Measurements from ENCODE around the gene GAD1. TPM values are rescaled to one million over a fixed set of nuclear protein-coding genes. Genes with fewer than 3 reads are reported as not detected.

Gene GAD1
- total RNA-seq (not detected), polyA plus RNA-seq (0.02 TPM)
- long read RNA-seq, donor 1: 0 reads
- long read RNA-seq, donor 2: 0 reads
- long read RNA-seq, donor 3: 0 reads
- long read RNA-seq, donor 4: 0 reads

GRCh38 chr2:170816504-170817092, at the start of gene GAD1:
Gene GAD1, plus strand, starts transcription at chr2:170816887. Its CDS starts 1,705 bp downstream, at chr2:170818592.
- under 1% methylated on average over 49 of the region's 49 CpGs for WGBS

GRCh38 chr2:170770008-170770605, 46.6 kb upstream of the GAD1 start, which contains the start of gene ERICH2:
Gene ERICH2, plus strand, starts transcription at chr2:170770378. Its CDS starts 304 bp downstream, at chr2:170770682.
- intact Hi-C loops (cut with DNase I): no loop called here
- Histone ChIP-seq H3K4me3 (ENCODE audit: low read length) (peak within 1 kb of the TSS; percentile 94), H3K9me3 (ENCODE audit: control insufficient read depth, low read length) (no peaks in the 10 kb centered on the region), H3K27me3 (ENCODE audit: control insufficient read depth, insufficient read depth) (no peaks in the 10 kb centered on the region), H3K4me1 (ENCODE audit: control insufficient read depth, insufficient read depth, low read length) (no peaks in the 10 kb centered on the region), H3K27ac (ENCODE audit: low read length) (peak within 1 kb of the TSS; percentile 6)
- peak; percentile 40 to 78 (median 69) for DNase-seq
- 4% methylated on average over 13 of the region's 13 CpGs for WGBS
- peak; percentile 80 to 82 for ATAC-seq

More at GRCh38 chr2:170816504-170817092, at the start of gene GAD1:
- H3K9me3 ChIP-seq (ENCODE audit: control insufficient read depth, low read length): no peaks in the 10 kb centered on the region
- peak within 1 kb of the TSS; percentile 42 for H3K4me3 ChIP-seq (ENCODE audit: low read length)
- intact Hi-C loops (cut with DNase I): loop anchor here (5.0 to 10.0 kb wide), 5 partner anchors 322 to 582 kb away; no protein-coding TSS in a partner anchor
- no peak within 1 kb of the TSS for H3K27ac ChIP-seq (ENCODE audit: low read length)
- peak in 2 of 3 donors; percentile 65 to 85 for DNase-seq
- H3K27me3 ChIP-seq (ENCODE audit: control insufficient read depth, insufficient read depth): no peaks in the 10 kb centered on the region
- peaks cover 2% of the 10 kb centered on the region for H3K4me1 ChIP-seq (ENCODE audit: control insufficient read depth, insufficient read depth, low read length)
- ATAC-seq: peak; percentile 58 to 64

GRCh38 chr2:170770606-170771420, 45.9 kb upstream of the GAD1 start:
- Histone ChIP-seq H3K4me1 (ENCODE audit: control insufficient read depth, insufficient read depth, low read length) (no peaks in the 10 kb centered on the region), H3K27me3 (ENCODE audit: control insufficient read depth, insufficient read depth) (no peaks in the 10 kb centered on the region), H3K9me3 (ENCODE audit: control insufficient read depth, low read length) (no peaks in the 10 kb centered on the region), H3K27ac (ENCODE audit: low read length) (peak overlapping the region; percentile 6), H3K4me3 (ENCODE audit: low read length) (peak overlapping the region; percentile 94)
- 2% methylated on average over 82 of the region's 82 CpGs for WGBS
- peak; percentile 77 to 91 (median 91) for DNase-seq
- intact Hi-C loops (cut with DNase I): no loop called here
- peak; percentile 98 to 99 for ATAC-seq

- H3K4me3 ChIP-seq (ENCODE audit: low read length): peak overlapping the region; percentile 94
- H3K4me1 ChIP-seq (ENCODE audit: control insufficient read depth, insufficient read depth, low read length): no peaks in the 10 kb centered on the region
- no peak overlapping the region for H3K27ac ChIP-seq (ENCODE audit: low read length)
- no peaks in the 10 kb centered on the region for H3K9me3 ChIP-seq (ENCODE audit: control insufficient read depth, low read length)
- WGBS: 9% methylated on average over 15 of the region's 15 CpGs
- no peak for ATAC-seq
- DNase-seq: no peak
- intact Hi-C loops (cut with DNase I): no loop called here
- H3K27me3 ChIP-seq (ENCODE audit: control insufficient read depth, insufficient read depth): no peaks in the 10 kb centered on the region
These were observed 45.2 kb upstream of the GAD1 start for GRCh38 chr2:170771421-170771937.

- no peaks in the 10 kb centered on the region for H3K4me1 ChIP-seq (ENCODE audit: control insufficient read depth, insufficient read depth, low read length)
- H3K27ac ChIP-seq (ENCODE audit: low read length): no peak overlapping the region
- ATAC-seq: no peak
- H3K9me3 ChIP-seq (ENCODE audit: control insufficient read depth, low read length): no peaks in the 10 kb centered on the region
- no peaks in the 10 kb centered on the region for H3K27me3 ChIP-seq (ENCODE audit: control insufficient read depth, insufficient read depth)
- no peak overlapping the region for H3K4me3 ChIP-seq (ENCODE audit: low read length)
- DNase-seq: no peak
- intact Hi-C loops (cut with DNase I): no loop called here
These were observed 44.4 kb upstream of the GAD1 start for GRCh38 chr2:170772295-170772694.

- Histone ChIP-seq H3K4me1 (ENCODE audit: control insufficient read depth, insufficient read depth, low read length) (no peaks in the 10 kb centered on the region), H3K9me3 (ENCODE audit: control insufficient read depth, low read length) (no peaks in the 10 kb centered on the region), H3K27ac (ENCODE audit: low read length) (no peak overlapping the region), H3K27me3 (ENCODE audit: control insufficient read depth, insufficient read depth) (no peaks in the 10 kb centered on the region), H3K4me3 (ENCODE audit: low read length) (no peak overlapping the region)
- intact Hi-C loops (cut with DNase I): no loop called here
- DNase-seq: no peak
- ATAC-seq: no peak
These were observed 42.6 kb upstream of the GAD1 start for GRCh38 chr2:170774074-170774473.

GRCh38 chr2:170778900-170779299, 37.8 kb upstream of the GAD1 start:
- no peak overlapping the region for H3K27ac ChIP-seq (ENCODE audit: low read length)
- H3K27me3 ChIP-seq (ENCODE audit: control insufficient read depth, insufficient read depth): no peaks in the 10 kb centered on the region
- intact Hi-C loops (cut with DNase I): no loop called here
- DNase-seq (no peak), ATAC-seq (no peak)
- WGBS: 28% methylated on average over 2 of the region's 2 CpGs
- H3K9me3 ChIP-seq (ENCODE audit: control insufficient read depth, low read length): no peaks in the 10 kb centered on the region
- H3K4me3 ChIP-seq (ENCODE audit: low read length): no peak overlapping the region
- no peaks in the 10 kb centered on the region for H3K4me1 ChIP-seq (ENCODE audit: control insufficient read depth, insufficient read depth, low read length)

- DNase-seq (no peak), ATAC-seq (no peak)
- Histone ChIP-seq H3K4me1 (ENCODE audit: control insufficient read depth, insufficient read depth, low read length) (no peaks in the 10 kb centered on the region), H3K4me3 (ENCODE audit: low read length) (no peak overlapping the region), H3K9me3 (ENCODE audit: control insufficient read depth, low read length) (no peaks in the 10 kb centered on the region), H3K27me3 (ENCODE audit: control insufficient read depth, insufficient read depth) (no peaks in the 10 kb centered on the region), H3K27ac (ENCODE audit: low read length) (no peak overlapping the region)
- intact Hi-C loops (cut with DNase I): no loop called here
- 93% methylated on average over 1 of the region's 1 CpG for WGBS
These were observed 37.4 kb upstream of the GAD1 start for GRCh38 chr2:170779304-170779703.

GRCh38 chr2:170782673-170783072, 34.0 kb upstream of the GAD1 start:
- DNase-seq (no peak), ATAC-seq (no peak)
- H3K27ac ChIP-seq (ENCODE audit: low read length): no peak overlapping the region
- H3K4me1 ChIP-seq (ENCODE audit: control insufficient read depth, insufficient read depth, low read length): no peaks in the 10 kb centered on the region
- H3K4me3 ChIP-seq (ENCODE audit: low read length): no peak overlapping the region
- intact Hi-C loops (cut with DNase I): no loop called here
- 78% methylated on average over 2 of the region's 2 CpGs for WGBS
- H3K27me3 ChIP-seq (ENCODE audit: control insufficient read depth, insufficient read depth): no peaks in the 10 kb centered on the region
- H3K9me3 ChIP-seq (ENCODE audit: control insufficient read depth, low read length): no peaks in the 10 kb centered on the region

- H3K4me1 ChIP-seq (ENCODE audit: control insufficient read depth, insufficient read depth, low read length): no peaks in the 10 kb centered on the region
- DNase-seq: no peak
- no peak overlapping the region for H3K27ac ChIP-seq (ENCODE audit: low read length)
- no peak overlapping the region for H3K4me3 ChIP-seq (ENCODE audit: low read length)
- no peaks in the 10 kb centered on the region for H3K27me3 ChIP-seq (ENCODE audit: control insufficient read depth, insufficient read depth)
- intact Hi-C loops (cut with DNase I): no loop called here
- 96% methylated on average over 1 of the region's 1 CpG for WGBS
- ATAC-seq: no peak
- no peaks in the 10 kb centered on the region for H3K9me3 ChIP-seq (ENCODE audit: control insufficient read depth, low read length)
These were observed 33.1 kb upstream of the GAD1 start for GRCh38 chr2:170783549-170783948.

- no peaks in the 10 kb centered on the region for H3K4me1 ChIP-seq (ENCODE audit: control insufficient read depth, insufficient read depth, low read length)
- no peak overlapping the region for H3K27ac ChIP-seq (ENCODE audit: low read length)
- intact Hi-C loops (cut with DNase I): no loop called here
- DNase-seq (no peak), ATAC-seq (no peak)
- H3K27me3 ChIP-seq (ENCODE audit: control insufficient read depth, insufficient read depth): no peaks in the 10 kb centered on the region
- H3K4me3 ChIP-seq (ENCODE audit: low read length): no peak overlapping the region
- no peaks in the 10 kb centered on the region for H3K9me3 ChIP-seq (ENCODE audit: control insufficient read depth, low read length)
These were observed 17.7 kb upstream of the GAD1 start for GRCh38 chr2:170798996-170799395.

Data from right cardiac atrium (tissue), 5 donors.